HG03135 (cell line): ENCODE results near the gene C1QA.

ENCODE experiments used
- ATAC-seq: cut with Tn5 transposase; IDR thresholded peaks from one replicate; pipeline ENCODE4 v1.9.1; 2021; ENCODE audit warnings: mild to moderate bottlenecking, moderate library complexity; ENCODE audit not compliant: unreplicated experiment

The C1QA gene

GRCh38 chr1:22636353-22636752 lies at the start of gene C1QA:
Gene C1QA (plus strand): TSS chr1:22636628. CDS start chr1:22637617, 989 bp downstream.
- no peak for ATAC-seq

GRCh38 chr1:22587247-22587646 lies 49.2 kb upstream of the C1QA start:
- no peak for ATAC-seq

GRCh38 chr1:22588899-22589422 lies 47.5 kb upstream of the C1QA start:
- no peak for ATAC-seq

- no peak for ATAC-seq
These were observed 44.9 kb upstream of the C1QA start for GRCh38 chr1:22591576-22591975.

- no peak for ATAC-seq
These were observed 44.4 kb upstream of the C1QA start for GRCh38 chr1:22592051-22592450.

GRCh38 chr1:22592919-22593790 lies 43.3 kb upstream of the C1QA start:
- no peak for ATAC-seq

- ATAC-seq: no peak
These were observed 42.0 kb upstream of the C1QA start for GRCh38 chr1:22594396-22594795.

- no peak for ATAC-seq
These were observed 41.3 kb upstream of the C1QA start for GRCh38 chr1:22595108-22595507.

GRCh38 chr1:22597301-22597965 lies 39.0 kb upstream of the C1QA start:
- no peak for ATAC-seq

- no peak for ATAC-seq
These were observed 38.4 kb upstream of the C1QA start for GRCh38 chr1:22597996-22598395.

- no peak for ATAC-seq
These were observed 37.7 kb upstream of the C1QA start for GRCh38 chr1:22598736-22599135.

- ATAC-seq: no peak
These were observed 36.2 kb upstream of the C1QA start for GRCh38 chr1:22600071-22600816.

GRCh38 chr1:22600817-22601605 lies 35.4 kb upstream of the C1QA start:
- no peak for ATAC-seq

- no peak for ATAC-seq
These were observed 34.8 kb upstream of the C1QA start for GRCh38 chr1:22601610-22602009.

GRCh38 chr1:22602060-22602740 lies 34.2 kb upstream of the C1QA start:
- no peak for ATAC-seq

- no peak for ATAC-seq
These were observed 30.3 kb upstream of the C1QA start for GRCh38 chr1:22606161-22606560.

GRCh38 chr1:22607154-22607553 lies 29.3 kb upstream of the C1QA start:
- ATAC-seq: no peak

- ATAC-seq: no peak
These were observed 28.1 kb upstream of the C1QA start for GRCh38 chr1:22608361-22608760.

GRCh38 chr1:22609291-22609690 lies 27.1 kb upstream of the C1QA start:
- no peak for ATAC-seq

- no peak for ATAC-seq
These were observed 24.9 kb upstream of the C1QA start for GRCh38 chr1:22611530-22611947.
